Heart left ventricle (tissue), 16 donors: Measurements from ENCODE around the gene ACTL6B. TPM values are rescaled to one million over a fixed set of nuclear protein-coding genes. Genes with fewer than 3 reads are reported as not detected.
A peak's percentile ranks its signal among the peaks of the same experiment; 100 is the strongest.

Experiments used
- ATAC-seq, 4 donors: fragments of 200-7000 bp; cut with Tn5 transposase; one replicate each; pipeline ENCODE4 v1.9.1; 2020 to 2022; ENCODE audit warnings: moderate library complexity in 4 of 4, mild to moderate bottlenecking in 3 of 4, moderate number of reproducible peaks in 1 of 4
- DNase-seq, 5 donors: peaks; one replicate each; pipeline ENCODE4 v3.0.0-alpha.2; 2020
- H3K27ac ChIP-seq, 12 donors: fragments of 200-600 bp; sonication (generic) in 4 of 12; one replicate each; pipeline versions ENCODE4 v1.5.0 to v1.8.0; 2016 to 2022; ENCODE audit warnings: mild to moderate bottlenecking in 2 of 12
- H3K27me3 ChIP-seq, 9 donors: fragments of 200-600 bp; sonication (generic) in 2 of 9; one replicate each; pipeline versions ENCODE4 v1.5.1 to v1.8.0; 2016 to 2022; ENCODE audit warnings: mild to moderate bottlenecking in 3 of 9
- H3K36me3 ChIP-seq, 9 donors: fragments of 200-600 bp; sonication (generic) in 2 of 9; one replicate each; pipeline versions ENCODE4 v1.5.0 to v1.8.0; 2018 to 2022; ENCODE audit warnings: mild to moderate bottlenecking in 2 of 9
- H3K4me1 ChIP-seq, 12 donors: fragments of 200-600 bp; sonication (generic) in 4 of 12; one replicate each; pipeline versions ENCODE4 v1.5.0 to v1.8.0; 2016 to 2022; ENCODE audit warnings: mild to moderate bottlenecking in 3 of 12
- H3K4me3 ChIP-seq, 12 donors: fragments of 200-600 bp; sonication (generic) in 4 of 12; one replicate each; pipeline versions ENCODE4 v1.5.0 to v1.8.0; 2017 to 2022; ENCODE audit warnings: mild to moderate bottlenecking in 9 of 12, moderate library complexity in 4 of 12
- H3K9me3 ChIP-seq, 12 donors: fragments of 200-600 bp; sonication (generic) in 4 of 12; one replicate each; pipeline versions ENCODE4 v1.5.0 to v1.8.0; 2016 to 2022; ENCODE audit warnings: mild to moderate bottlenecking in 1 of 12
- CTCF ChIP-seq, 12 donors: fragments of 200-600 bp; sonication (generic) in 4 of 12; IDR thresholded peaks; one replicate each; pipeline versions ENCODE4 v1.5.0 to v1.8.0; 2018 to 2022; ENCODE audit warnings: antibody characterized with exemption in 12 of 12, mild to moderate bottlenecking in 5 of 12
- POLR2A ChIP-seq, 2 donors: fragments of 450-650 bp; IDR thresholded peaks; one replicate each; pipeline ENCODE4 v1.6.1; 2017; ENCODE audit warnings: antibody characterized with exemption in 2 of 2, mild to moderate bottlenecking in 2 of 2, moderate library complexity in 2 of 2
- WGBS, 4 donors: extraction: QIAGEN DNeasy Blood & Tissue Kit in 2 of 4; methylation state at CpG; one replicate each; pipeline versions ENCODE4 v1.1.5 to v1.1.7; 2013 to 2018; 5-methylcytosine and 5-hydroxymethylcytosine counted together
- intact Hi-C, 10 donors: fragments of 100-400 bp; cut with DNase I; formaldehyde crosslinking; loops; one replicate each; pipeline versions ENCODE4 v1.11.1 to v1.14.2; 2022
- polyA plus RNA-seq, 2 donors: library from polyadenylated mRNA; stranded (reverse); fragments of 200-250 nt; gene quantifications; one replicate each; pipeline ENCODE4 v1.2.3, GENCODE V29; 2013
- total RNA-seq, 9 donors: library from RNA; depleted of rRNA in 2 of 9; stranded (reverse); fragments of >200 nt in 2 of 9; fragmentation: NEBNext Ultra II Directional in 3 of 9; extraction: Animal tissue kit (Norgen Biotek cat#: 25700) in 3 of 9; gene quantifications; one replicate each; pipeline versions ENCODE4 v1.1.0 to v1.2.4, GENCODE V29; 2016 to 2023
- donor health status: ischemic (EF 13 %, LVEDD 7.1; RV severe dilation, severe dysfunction).
- donor health status: healthy with polysubstance abuse.
- donor health status: DM: no; HTN: yes; CAD: no.
- donor health status: DM: no; HTN: no; CAD: no.
- donor health status: ischemic (EF 25% LVEDD 6.9; RV normal size, moderate dysfunction).
- donor health status: ischemic (EF 25% LVEDD 5.7; RV mildly dilated, moderate dysfunction).
- donor health status: healthy.
- donor health status: DM: yes; HTN: yes; CAD: no.
- donor health status: ischemic (EF 35%, LVEDD 5.7; RV mildly dilated, moderate dysfunction).
- donor health status: nonischemic (EF 11% LVEDD 7.7; RV severe dilation, severe dysfunction).
- donor health status: DM: yes; HTN: yes; CAD: no.
- donor health status: PGD.
- donor health status: ischemic (EF 29% LVEDD 5.4; RV normal size, mild dysfunction).
- donor health status: nonischemic (EF 23%, LVEDD 6.1; RV moderate dilation, normal function).

The ACTL6B gene
- total and polyA plus RNA-seq, 11 donors = not detected

GRCh38 chr7:100686201-100686821, 30.1 kb upstream of the ACTL6B start:
- H3K4me1 ChIP-seq = peaks cover 0 to 36% (median 24%) of the 10 kb centered on the region in 12 donors
- TF ChIP-seq CTCF (IDR thresholded peaks at IDR 0.05) = no peak
- TF ChIP-seq POLR2A (IDR thresholded peaks at IDR 0.05) = no peak
- H3K9me3 ChIP-seq = no peaks in the 10 kb centered on the region
- H3K27ac ChIP-seq = no peak overlapping the region
- H3K36me3 ChIP-seq = peaks cover 3 to 81% (median 75%) of the 10 kb centered on the region in 9 donors
- whole genome bisulfite sequencing, 4 donors = 71 to 80% (median 76%) methylated on average over 32 to 33 of the region's 33 CpGs
- no peaks in the 10 kb centered on the region for H3K27me3 ChIP-seq
- no peak for ATAC-seq
- DNase-seq = no peak
- intact Hi-C loops = loop anchor here in 2 of 10 donors (5.0 kb wide), 2 partner anchors 64 to 124 kb away; no protein-coding TSS in a partner anchor
- no peak overlapping the region for H3K4me3 ChIP-seq

GRCh38 chr7:100685631-100686145, 29.4 kb upstream of the ACTL6B start:
- intact Hi-C loops = loop anchor here in 2 of 10 donors (5.0 kb wide), 2 partner anchors 63 to 123 kb away; no protein-coding TSS in a partner anchor
- H3K27me3 ChIP-seq = no peaks in the 10 kb centered on the region
- H3K36me3 ChIP-seq = peaks cover 3 to 88% (median 80%) of the 10 kb centered on the region in 9 donors
- H3K4me1 ChIP-seq = peaks cover 0 to 31% (median 18%) of the 10 kb centered on the region in 12 donors
- 87 to 92% (median 88%) methylated on average over 15 to 17 of the region's 17 CpGs for WGBS, 4 donors
- H3K4me3 ChIP-seq = no peak overlapping the region
- TF ChIP-seq POLR2A (IDR thresholded peaks at IDR 0.05) = no peak
- no peak for TF ChIP-seq CTCF (IDR thresholded peaks at IDR 0.05)
- H3K27ac ChIP-seq = no peak overlapping the region
- ATAC-seq (no peak), DNase-seq (no peak)
- no peaks in the 10 kb centered on the region for H3K9me3 ChIP-seq

GRCh38 chr7:100685049-100685605, 28.9 kb upstream of the ACTL6B start:
- no peak overlapping the region for H3K27ac ChIP-seq
- no peak overlapping the region for H3K4me3 ChIP-seq
- no peaks in the 10 kb centered on the region for H3K9me3 ChIP-seq
- peaks cover 3 to 92% (median 84%) of the 10 kb centered on the region in 9 donors for H3K36me3 ChIP-seq
- 83 to 93% (median 90%) methylated on average over 17 to 18 of the region's 18 CpGs for WGBS, 4 donors
- no peak for TF ChIP-seq POLR2A (IDR thresholded peaks at IDR 0.05)
- no peak for TF ChIP-seq CTCF (IDR thresholded peaks at IDR 0.05)
- H3K27me3 ChIP-seq = no peaks in the 10 kb centered on the region
- DNase-seq = peak in 1 of 5 donors; percentile 41
- peaks cover 0 to 29% (median 14%) of the 10 kb centered on the region in 12 donors for H3K4me1 ChIP-seq
- ATAC-seq = no peak
- intact Hi-C loops = loop anchor here in 2 of 10 donors (5.0 kb wide), 2 partner anchors 63 to 123 kb away; no protein-coding TSS in a partner anchor

GRCh38 chr7:100684534-100685042, 28.3 kb upstream of the ACTL6B start:
- Histone ChIP-seq H3K27me3 (no peaks in the 10 kb centered on the region), H3K9me3 (no peaks in the 10 kb centered on the region), H3K4me1 (peaks cover 0 to 29% (median 12%) of the 10 kb centered on the region in 12 donors), H3K27ac (no peak overlapping the region), H3K4me3 (no peak overlapping the region), H3K36me3 (peaks cover 3 to 94% (median 88%) of the 10 kb centered on the region in 9 donors)
- DNase-seq (peak in 1 of 5 donors; percentile 26), ATAC-seq (no peak)
- intact Hi-C loops = loop anchor here in 3 of 10 donors (5.0 kb wide), 3 partner anchors 62 to 212 kb away; no protein-coding TSS in a partner anchor
- TF ChIP-seq POLR2A (IDR thresholded peaks at IDR 0.05) (no peak), CTCF (IDR thresholded peaks at IDR 0.05) (no peak)
- WGBS, 4 donors = 91 to 94% (median 92%) methylated on average over 13 to 16 of the region's 16 CpGs
